Loucy (cell line): ENCODE measurements around the gene ORAI1.
A peak's percentile ranks its signal among the peaks of the same experiment; 100 is the strongest.

ENCODE experiments used
- H2AFZ ChIP-seq: fragments of 200-600 bp; sonication (generic); 2 replicates; pipeline ENCODE4 v1.6.0; 2016; ENCODE audit warnings: antibody characterized with exemption, mild to moderate bottlenecking, low read length, moderate library complexity
- H3F3A ChIP-seq: fragments of 200-600 bp; 2 replicates; pipeline ENCODE4 v1.6.0; 2016; ENCODE audit warnings: antibody characterized with exemption, low read depth, mild to moderate bottlenecking
- H3K27me3 ChIP-seq: fragments of 200-600 bp; sonication (generic); 2 replicates; pipeline ENCODE4 v1.6.1; 2014; ENCODE audit warnings: low read length, mild to moderate bottlenecking; ENCODE audit not compliant: insufficient read depth, poor library complexity, severe bottlenecking
- H3K36me3 ChIP-seq: fragments of 200-600 bp; sonication (generic); 2 replicates; pipeline ENCODE4 v1.6.1; 2016; ENCODE audit warnings: low read length; ENCODE audit not compliant: insufficient read depth
- H3K4me1 ChIP-seq: fragments of 200-600 bp; sonication (generic); 2 replicates; pipeline ENCODE4 v1.5.1; 2014; ENCODE audit warnings: low read length, mild to moderate bottlenecking; ENCODE audit not compliant: insufficient read depth, poor library complexity, severe bottlenecking
- H3K4me2 ChIP-seq: fragments of 200-600 bp; sonication (generic); 2 replicates; pipeline ENCODE4 v1.6.0; 2014; ENCODE audit warnings: antibody characterized with exemption, low read length, low read depth, mild to moderate bottlenecking; ENCODE audit not compliant: poor library complexity, severe bottlenecking
- H3K4me3 ChIP-seq: fragments of 200-600 bp; sonication (generic); 2 replicates; pipeline ENCODE4 v1.5.1; 2014; ENCODE audit warnings: low read length, mild to moderate bottlenecking, mixed read lengths; ENCODE audit not compliant: poor library complexity, severe bottlenecking
- H3K79me2 ChIP-seq: fragments of 200-600 bp; sonication (generic); 2 replicates; pipeline ENCODE4 v1.6.1; 2014; ENCODE audit warnings: low read length; ENCODE audit not compliant: insufficient read depth
- H3K9ac ChIP-seq: fragments of 200-600 bp; sonication (generic); 2 replicates; pipeline ENCODE4 v1.6.0; 2014; ENCODE audit warnings: mild to moderate bottlenecking, low read depth, low read length, moderate library complexity; ENCODE audit not compliant: poor library complexity, severe bottlenecking
- H3K9me2 ChIP-seq: fragments of 200-600 bp; sonication (generic); replicated peaks from 2 replicates; pipeline ENCODE4 v1.6.1; 2016; ENCODE audit warnings: low read depth, low read length, mixed read lengths
- H3K9me3 ChIP-seq: fragments of 200-600 bp; sonication (generic); 2 replicates; pipeline ENCODE4 v1.6.1; 2014; ENCODE audit warnings: mild to moderate bottlenecking, antibody characterized with exemption, low read length, low read depth; ENCODE audit not compliant: insufficient read depth
- H4K20me1 ChIP-seq: fragments of 200-600 bp; sonication (generic); 2 replicates; pipeline ENCODE4 v1.6.0; 2014; ENCODE audit warnings: antibody characterized with exemption, low read length, mild to moderate bottlenecking; ENCODE audit not compliant: insufficient read depth, poor library complexity, severe bottlenecking
- CTCF ChIP-seq: fragments of 200-600 bp; sonication (generic); conservative IDR thresholded peaks from 2 replicates; pipeline ENCODE4 v1.5.1; 2014; ENCODE audit warnings: mild to moderate bottlenecking, antibody characterized with exemption, low read length
- EZH2phosphoT487 ChIP-seq: fragments of 200-600 bp; IDR thresholded peaks from 2 replicates; pipeline ENCODE4 v1.6.1; 2018; ENCODE audit warnings: antibody characterized with exemption, mild to moderate bottlenecking, moderate library complexity, borderline replicate concordance

The ORAI1 gene

GRCh38 chr12:121611306-121611705 is 15.0 kb upstream of the ORAI1 start:
- no peaks in the 10 kb centered on the region for H3K79me2 ChIP-seq
- H3K4me3 ChIP-seq: no peak overlapping the region
- H3K9me3 ChIP-seq: no peaks in the 10 kb centered on the region
- H3K4me1 ChIP-seq: peaks cover 6% of the 10 kb centered on the region
- no peaks in the 10 kb centered on the region for H3F3A ChIP-seq
- H3K27me3 ChIP-seq: no peaks in the 10 kb centered on the region
- no peaks in the 10 kb centered on the region for H3K36me3 ChIP-seq
- H3K4me2 ChIP-seq: no peak overlapping the region
- no peak for TF ChIP-seq EZH2phosphoT487
- TF ChIP-seq CTCF: no peak
- no peaks in the 10 kb centered on the region for H4K20me1 ChIP-seq
- H3K9ac ChIP-seq: no peak overlapping the region
- no peaks in the 10 kb centered on the region for H3K9me2 ChIP-seq
- H2AFZ ChIP-seq: peak overlapping the region; percentile 27; the same call in 1 of the 2 replicates

GRCh38 chr12:121613462-121613861 is 12.9 kb upstream of the ORAI1 start:
- H3K27me3 ChIP-seq: no peaks in the 10 kb centered on the region
- H3K36me3 ChIP-seq: no peaks in the 10 kb centered on the region
- H3K4me2 ChIP-seq: no peak overlapping the region
- no peak for TF ChIP-seq EZH2phosphoT487
- TF ChIP-seq CTCF: no peak
- H3K79me2 ChIP-seq: no peaks in the 10 kb centered on the region
- H4K20me1 ChIP-seq: no peaks in the 10 kb centered on the region
- no peak overlapping the region for H2AFZ ChIP-seq
- no peak overlapping the region for H3K4me3 ChIP-seq
- H3K4me1 ChIP-seq: peaks cover 6% of the 10 kb centered on the region
- H3K9me3 ChIP-seq: no peaks in the 10 kb centered on the region
- no peaks in the 10 kb centered on the region for H3K9me2 ChIP-seq
- no peak overlapping the region for H3K9ac ChIP-seq
- H3F3A ChIP-seq: no peaks in the 10 kb centered on the region

GRCh38 chr12:121614872-121615467 is 11.4 kb upstream of the ORAI1 start:
- Histone ChIP-seq H3K27me3 (no peaks in the 10 kb centered on the region), H3K4me2 (no peak overlapping the region), H3F3A (no peaks in the 10 kb centered on the region), H3K4me3 (no peak overlapping the region), H3K9ac (no peak overlapping the region), H4K20me1 (no peaks in the 10 kb centered on the region), H3K9me3 (no peaks in the 10 kb centered on the region), H3K36me3 (no peaks in the 10 kb centered on the region), H2AFZ (no peak overlapping the region), H3K4me1 (peaks cover 6% of the 10 kb centered on the region), H3K79me2 (no peaks in the 10 kb centered on the region), H3K9me2 (no peaks in the 10 kb centered on the region)
- TF ChIP-seq CTCF (no peak), EZH2phosphoT487 (no peak)
